GM23338 (cell line): ENCODE results near the gene TSACC. TPM values are rescaled to one million over a fixed set of nuclear protein-coding genes. Genes with fewer than 3 reads are reported as not detected.

ENCODE experiments used
- ATAC-seq: fragments of 200-7000 bp; cut with Tn5 transposase; 3 replicates; pipeline ENCODE4 v1.9.1; 2020
- DNase-seq: peaks from one replicate; pipeline ENCODE4 v3.0.0-alpha.2; 2015; ENCODE audit warnings: low spot score
- H2AFZ ChIP-seq: fragments of 200-600 bp; sonication (generic); 2 replicates; pipeline ENCODE4 v1.8.0; 2016; ENCODE audit warnings: antibody characterized with exemption, mild to moderate bottlenecking, moderate library complexity
- H3F3A ChIP-seq: fragments of 200-600 bp; sonication (generic); replicated peaks from 2 replicates; pipeline ENCODE4 v1.8.0; 2017; ENCODE audit warnings: antibody characterized with exemption, mixed run types, low read depth
- H3K27ac ChIP-seq: fragments of 200-600 bp; sonication (generic); 2 replicates; pipeline ENCODE4 v1.6.1; 2016; ENCODE audit warnings: low read depth
- H3K27me3 ChIP-seq: fragments of 200-600 bp; sonication (generic); 2 replicates; pipeline ENCODE4 v1.8.0; 2016; ENCODE audit warnings: mild to moderate bottlenecking, mixed run types, moderate library complexity; ENCODE audit not compliant: insufficient read depth
- H3K36me3 ChIP-seq: fragments of 200-600 bp; sonication (generic); 2 replicates; pipeline ENCODE4 v1.8.0; 2016; ENCODE audit warnings: mild to moderate bottlenecking; ENCODE audit not compliant: insufficient read depth
- H3K4me1 ChIP-seq: fragments of 200-600 bp; sonication (generic); 2 replicates; pipeline ENCODE4 v1.8.0; 2016; ENCODE audit warnings: mild to moderate bottlenecking, moderate library complexity; ENCODE audit not compliant: insufficient read depth
- H3K4me2 ChIP-seq: fragments of 200-600 bp; sonication (generic); 2 replicates; pipeline ENCODE4 v1.7.1; 2017; ENCODE audit warnings: mixed run types
- H3K4me3 ChIP-seq: fragments of 200-600 bp; sonication (generic); 2 replicates; pipeline ENCODE4 v1.6.1; 2016; ENCODE audit warnings: mixed run types
- H3K79me2 ChIP-seq: fragments of 200-600 bp; sonication (generic); replicated peaks from 2 replicates; pipeline ENCODE4 v1.8.0; 2017; ENCODE audit warnings: mild to moderate bottlenecking; ENCODE audit not compliant: insufficient read depth
- H3K9me2 ChIP-seq: fragments of 200-600 bp; sonication (generic); 2 replicates; pipeline ENCODE4 v1.8.0; 2017; ENCODE audit not compliant: insufficient read depth
- H4K20me1 ChIP-seq: fragments of 200-600 bp; sonication (generic); replicated peaks from 2 replicates; pipeline ENCODE4 v1.8.0; 2017; ENCODE audit warnings: mild to moderate bottlenecking; ENCODE audit not compliant: insufficient read depth
- H3K27ac Mint-ChIP-seq: 2 replicates; pipeline ENCODE4 v1.8.0; 2020; ENCODE audit warnings: inconsistent platforms, mild to moderate bottlenecking, moderate library complexity, mixed read lengths
- H3K27me3 Mint-ChIP-seq: 3 replicates; pipeline ENCODE4 v1.8.0; 2022; ENCODE audit warnings: low read depth, mild to moderate bottlenecking, moderate library complexity, mixed read lengths, inconsistent platforms; ENCODE audit not compliant: insufficient read depth, poor library complexity
- H3K36me3 Mint-ChIP-seq: 3 replicates; pipeline ENCODE4 v1.8.0; 2021; ENCODE audit warnings: low read depth, mild to moderate bottlenecking, inconsistent platforms, moderate library complexity, mixed read lengths
- H3K4me1 Mint-ChIP-seq: 3 replicates; pipeline ENCODE4 v1.8.0; 2020; ENCODE audit warnings: mild to moderate bottlenecking, inconsistent platforms, mixed read lengths
- H3K4me3 Mint-ChIP-seq: 3 replicates; pipeline ENCODE4 v1.8.0; 2021; ENCODE audit warnings: moderate library complexity, mild to moderate bottlenecking, inconsistent platforms, mixed read lengths
- H3K9me3 Mint-ChIP-seq: 3 replicates; pipeline ENCODE4 v1.8.0; 2020; ENCODE audit warnings: moderate library complexity, mild to moderate bottlenecking, inconsistent platforms, mixed read lengths
- CREB1 ChIP-seq: fragments of 250-450 bp; sonication (Bioruptor Pico); IDR thresholded peaks from 2 replicates; pipeline ENCODE4 v1.5.0; 2020; ENCODE audit warnings: low read depth, mild to moderate bottlenecking, moderate library complexity
- CTCF ChIP-seq, 2 experiments: fragments of 200-600 bp in 1 of 2; sonication (generic) in 1 of 2; conservative IDR thresholded peaks; 2 replicates each; pipeline versions ENCODE4 v1.5.1 to v1.6.1; 2016 to 2017; ENCODE audit warnings: antibody characterized with exemption in 2 of 2, low read depth in 2 of 2, mild to moderate bottlenecking in 2 of 2, moderate library complexity in 1 of 2
- ETS1 ChIP-seq: IDR thresholded peaks from 2 replicates; pipeline ENCODE4 v1.6.1; 2016; ENCODE audit warnings: antibody characterized with exemption
- EZH2 ChIP-seq: fragments of 200-600 bp; sonication (generic); IDR thresholded peaks from one replicate; pipeline ENCODE4 v1.8.0; 2017; ENCODE audit warnings: antibody characterized with exemption, mild to moderate bottlenecking, low read depth; ENCODE audit not compliant: unreplicated experiment
- EZH2phosphoT487 ChIP-seq: fragments of 200-600 bp; sonication (generic); IDR thresholded peaks from one replicate; pipeline ENCODE4 v1.8.1; 2018; ENCODE audit warnings: antibody characterized with exemption; ENCODE audit not compliant: unreplicated experiment
- JUNB ChIP-seq: IDR thresholded peaks from one replicate; pipeline ENCODE4 v1.6.1; 2016; ENCODE audit warnings: antibody characterized with exemption; ENCODE audit not compliant: unreplicated experiment
- NANOG ChIP-seq: IDR thresholded peaks from 2 replicates; pipeline ENCODE4 v1.6.1; 2016; ENCODE audit warnings: antibody characterized with exemption, borderline replicate concordance
- POLR2AphosphoS5 ChIP-seq: IDR thresholded peaks from 2 replicates; pipeline ENCODE4 v1.6.1; 2016; ENCODE audit warnings: antibody characterized with exemption, low read depth
- REST ChIP-seq: IDR thresholded peaks from one replicate; pipeline ENCODE4 v1.6.1; 2018; ENCODE audit warnings: antibody characterized with exemption; ENCODE audit not compliant: unreplicated experiment
- STAT1 ChIP-seq: IDR thresholded peaks from one replicate; pipeline ENCODE4 v1.6.1; 2016; ENCODE audit warnings: antibody characterized with exemption; ENCODE audit not compliant: unreplicated experiment
- ZNF114 ChIP-seq: fragments of 250-450 bp; sonication (Bioruptor Pico); IDR thresholded peaks from 2 replicates; pipeline ENCODE4 v1.5.0; 2020; ENCODE audit warnings: mild to moderate bottlenecking, moderate library complexity
- ZNF331 ChIP-seq: fragments of 250-450 bp; sonication (Bioruptor Pico); IDR thresholded peaks from 2 replicates; pipeline ENCODE4 v1.5.0; 2020; ENCODE audit warnings: low read depth, mild to moderate bottlenecking, moderate library complexity
- ZNF462 ChIP-seq: fragments of 250-450 bp; sonication (Bioruptor Pico); IDR thresholded peaks from 2 replicates; pipeline ENCODE4 v1.5.0; 2020; ENCODE audit warnings: mild to moderate bottlenecking, moderate library complexity
- polyA plus RNA-seq: library from polyadenylated mRNA; unstranded; fragments of >200 nt; fragmentation: Nextera tagmentation; extraction: Ambion mirVana; gene quantifications from 2 replicates; pipeline ENCODE4 v1.2.1, GENCODE V29; 2016
- total RNA-seq: library from RNA; depleted of rRNA; stranded (reverse); fragments of >200 nt; shearing (Covaris generic); gene quantifications from 2 replicates; pipeline ENCODE4 v1.2.3, GENCODE V29; 2014

The TSACC gene
- total and polyA plus RNA-seq, 2 experiments from 2014 or later: 2.5 to 9.8 TPM

GRCh38 chr1:156382561-156382960 is 44.2 kb downstream of the TSACC start:
- H3K36me3 ChIP-seq: no peaks in the 10 kb centered on the region
- Mint-ChIP-seq H3K4me1 (peaks cover 14% of the 10 kb centered on the region), H3K4me3 (no peak overlapping the region), H3K27me3 (peaks cover 36% of the 10 kb centered on the region), H3K9me3 (no peaks in the 10 kb centered on the region), H3K27ac (no peak overlapping the region), H3K36me3 (no peaks in the 10 kb centered on the region)
- no peak overlapping the region for H2AFZ ChIP-seq
- H3K4me3 ChIP-seq: no peak overlapping the region
- H3K79me2 ChIP-seq: no peaks in the 10 kb centered on the region
- H3K9me2 ChIP-seq: no peaks in the 10 kb centered on the region
- ATAC-seq (no peak), DNase-seq (no peak)
- peaks cover 9% of the 10 kb centered on the region for H3K4me1 ChIP-seq
- H4K20me1 ChIP-seq: no peaks in the 10 kb centered on the region
- TF ChIP-seq ZNF114 (CRISPR knock-in tag) (no peak), REST (no peak), JUNB (no peak), ZNF331 (CRISPR knock-in tag) (no peak), CREB1 (CRISPR knock-in tag) (no peak), CTCF (conservative IDR thresholded peaks at IDR 0.05; ENCODE audit: low read depth in 2 of 2) (no peak), STAT1 (no peak), EZH2phosphoT487 (no peak), ETS1 (no peak), ZNF462 (CRISPR knock-in tag) (no peak), NANOG (no peak), POLR2AphosphoS5 (no peak), EZH2 (no peak)
- H3K27me3 ChIP-seq: peaks cover 19% of the 10 kb centered on the region
- no peak overlapping the region for H3K4me2 ChIP-seq
- no peak overlapping the region for H3K27ac ChIP-seq
- H3F3A ChIP-seq: peaks cover 13% of the 10 kb centered on the region; the same call in 1 of the 2 replicates
